D721Med (cell line): Measurements from ENCODE around the gene B9D2.

ENCODE experiments used
- DNase-seq: peaks from one replicate; pipeline ENCODE4 v3.0.0; 2011; ENCODE audit warnings: low spot score; ENCODE audit not compliant: insufficient read length
- FAIRE-seq: peaks from 2 replicates; lab custom pipeline; 2011; peaks lifted over from hg19 to GRCh38; lab: Jason Lieb, UNC
- TF ChIP-seq, protein P1 (sequence below): IDR thresholded peaks from 2 replicates; pipeline ENCODE4 v1.5.1; 2012; ENCODE audit warnings: mild to moderate bottlenecking, control low read depth; ENCODE audit not compliant: insufficient read depth; ENCODE audit errors: missing control alignments

B9D2 gene

GRCh38 chr19:41363371-41363752 is 587 bp downstream of the B9D2 start:
- FAIRE-seq (no peak), DNase-seq (no peak)
- TF ChIP-seq, protein P1, sequence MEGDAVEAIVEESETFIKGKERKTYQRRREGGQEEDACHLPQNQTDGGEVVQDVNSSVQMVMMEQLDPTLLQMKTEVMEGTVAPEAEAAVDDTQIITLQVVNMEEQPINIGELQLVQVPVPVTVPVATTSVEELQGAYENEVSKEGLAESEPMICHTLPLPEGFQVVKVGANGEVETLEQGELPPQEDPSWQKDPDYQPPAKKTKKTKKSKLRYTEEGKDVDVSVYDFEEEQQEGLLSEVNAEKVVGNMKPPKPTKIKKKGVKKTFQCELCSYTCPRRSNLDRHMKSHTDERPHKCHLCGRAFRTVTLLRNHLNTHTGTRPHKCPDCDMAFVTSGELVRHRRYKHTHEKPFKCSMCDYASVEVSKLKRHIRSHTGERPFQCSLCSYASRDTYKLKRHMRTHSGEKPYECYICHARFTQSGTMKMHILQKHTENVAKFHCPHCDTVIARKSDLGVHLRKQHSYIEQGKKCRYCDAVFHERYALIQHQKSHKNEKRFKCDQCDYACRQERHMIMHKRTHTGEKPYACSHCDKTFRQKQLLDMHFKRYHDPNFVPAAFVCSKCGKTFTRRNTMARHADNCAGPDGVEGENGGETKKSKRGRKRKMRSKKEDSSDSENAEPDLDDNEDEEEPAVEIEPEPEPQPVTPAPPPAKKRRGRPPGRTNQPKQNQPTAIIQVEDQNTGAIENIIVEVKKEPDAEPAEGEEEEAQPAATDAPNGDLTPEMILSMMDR: no peak

DNA sequence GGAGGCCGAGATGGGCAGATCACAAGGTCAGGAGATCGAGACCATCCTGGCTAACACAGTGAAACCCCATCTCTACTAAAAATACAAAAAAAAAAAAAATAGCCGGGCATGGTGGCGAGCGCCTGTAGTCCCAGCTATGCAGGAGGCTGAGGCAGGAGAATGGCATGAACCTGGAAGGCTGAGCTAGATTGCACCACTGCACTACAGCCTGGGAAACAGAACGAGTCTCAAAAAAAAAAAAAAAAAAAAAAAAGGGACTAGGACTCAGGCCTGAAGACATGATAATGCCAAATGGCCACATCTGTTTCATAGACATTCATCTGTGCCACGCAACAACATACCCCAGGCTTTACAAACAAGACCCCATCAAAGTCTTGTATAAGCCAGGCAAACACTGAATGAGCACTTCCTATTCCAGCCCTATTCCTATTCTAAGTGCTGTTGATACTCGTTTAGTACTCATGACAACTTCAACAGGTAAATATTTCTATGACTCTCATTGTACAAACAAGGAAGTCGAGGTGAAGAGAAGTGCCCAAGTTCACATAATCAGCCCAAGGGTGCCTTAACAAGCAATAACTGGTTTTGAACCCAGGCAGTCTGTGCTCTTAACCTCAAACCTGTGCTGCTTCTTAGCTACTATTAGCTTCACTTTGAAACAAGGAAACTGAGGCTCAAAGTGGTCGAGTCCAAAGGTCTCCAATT is 1.7 kb downstream of the B9D2 start:
- no peak for DNase-seq
- no peak for FAIRE-seq
- TF ChIP-seq, protein P1: no peak

DNA sequence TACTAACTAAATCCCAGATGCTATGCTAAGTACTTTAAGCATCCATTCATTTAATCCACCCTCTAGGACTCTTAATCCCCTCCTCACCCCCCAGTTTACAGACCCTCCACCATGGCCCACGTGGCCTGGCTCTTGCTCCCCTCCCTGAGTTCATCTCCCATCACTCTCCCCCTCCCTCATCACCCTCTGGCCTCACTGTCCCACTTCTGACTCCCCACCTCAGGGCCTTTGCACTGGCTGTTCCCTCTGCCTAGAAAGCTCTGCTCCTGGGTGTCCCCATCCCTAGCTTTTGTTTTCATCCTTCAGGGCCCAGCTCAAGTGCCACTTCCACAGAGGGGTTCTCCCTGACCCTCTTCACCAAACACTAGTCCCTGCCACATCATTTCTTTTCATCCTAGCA is 4.2 kb downstream of the B9D2 start:
- TF ChIP-seq, protein P1: no peak
- FAIRE-seq (no peak), DNase-seq (no peak)

DNA sequence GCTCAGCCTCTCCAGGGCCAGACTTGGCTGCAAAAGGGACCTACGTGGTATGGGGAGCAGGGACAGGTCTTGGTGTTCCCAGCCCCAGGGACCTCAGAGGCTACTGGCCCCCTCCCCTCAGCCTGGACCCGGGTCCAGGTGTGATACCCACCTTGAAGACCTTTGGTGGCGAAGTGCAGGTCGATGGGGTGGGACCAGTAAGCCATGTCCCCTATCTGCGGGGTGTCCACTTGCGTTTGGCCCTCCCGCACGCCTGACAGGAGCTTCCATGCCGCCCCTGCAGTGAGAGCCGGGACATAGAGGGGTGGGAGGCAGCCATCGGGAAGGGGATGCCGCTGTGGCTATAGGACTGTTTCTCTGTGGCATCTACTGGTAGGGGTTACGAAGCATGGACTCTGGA is 6.2 kb downstream of the B9D2 start:
- DNase-seq (no peak), FAIRE-seq (no peak)
- TF ChIP-seq, protein P1: no peak

DNA sequence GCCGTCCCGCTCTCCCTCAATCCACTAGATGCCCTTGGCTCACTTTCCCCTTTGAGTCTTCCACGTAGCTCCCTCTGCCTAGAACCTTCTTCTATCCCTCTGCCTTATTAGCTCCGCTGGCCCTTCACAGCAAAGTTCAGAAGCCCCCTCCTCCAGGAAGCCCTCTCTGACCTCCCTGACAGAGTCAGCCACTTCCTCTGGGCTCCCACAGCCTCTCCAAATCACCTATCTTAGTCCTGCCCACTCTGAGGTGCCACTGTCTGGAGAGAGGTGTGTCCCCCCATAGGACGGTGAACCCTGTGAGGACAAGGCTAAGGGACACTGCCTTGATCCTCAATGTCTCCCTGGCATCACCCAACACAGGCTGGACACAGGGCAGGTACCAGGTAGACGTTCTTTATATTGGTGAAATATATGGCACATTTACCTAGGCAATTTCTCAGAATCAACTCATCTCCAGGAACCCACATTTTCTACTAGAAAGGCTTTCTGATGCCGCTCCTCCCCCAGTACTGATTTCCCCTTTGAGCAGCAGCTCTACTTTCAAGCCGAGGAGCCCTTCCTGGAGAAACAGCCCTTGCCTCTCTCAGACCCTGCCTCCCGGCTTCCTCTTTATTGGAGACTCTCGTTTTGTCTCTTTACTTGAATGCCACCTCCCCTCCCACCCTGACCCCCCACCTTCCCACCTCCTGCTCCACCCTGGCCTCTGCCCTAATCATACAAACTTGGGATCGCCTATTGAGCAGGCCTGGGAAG is 6.8 kb downstream of the B9D2 start:
- TF ChIP-seq, protein P1: no peak
- DNase-seq (no peak), FAIRE-seq (no peak)

GRCh38 chr19:41355802-41356201 is 8.1 kb downstream of the B9D2 start:
- DNase-seq (no peak), FAIRE-seq (no peak)
- TF ChIP-seq, protein P1: no peak

GRCh38 chr19:41355035-41355434 is 8.9 kb downstream of the B9D2 start:
- TF ChIP-seq, protein P1: no peak
- no peak for DNase-seq
- FAIRE-seq: no peak
